Lung (tissue), 12 donors: Measurements from ENCODE around the gene B4GALT2. TPM values are rescaled to one million over a fixed set of nuclear protein-coding genes. Genes with fewer than 3 reads are reported as not detected.

Experiments used
- ATAC-seq: fragments of 200-7000 bp; cut with Tn5 transposase; one replicate; pipeline ENCODE4 v1.9.1; 2020; ENCODE audit warnings: moderate number of reproducible peaks; ENCODE audit not compliant: insufficient read depth, low FRiP score
- DNase-seq, 3 donors: peaks; one replicate each; pipeline ENCODE4 v3.0.0-alpha.2; 2013 to 2017
- H3K27ac ChIP-seq, 2 donors: one replicate each; pipeline ENCODE4 v1.5.1; 2013; ENCODE audit warnings: mild to moderate bottlenecking in 2 of 2, moderate library complexity in 2 of 2, control low read depth in 1 of 2, inconsistent platforms in 1 of 2, low read depth in 1 of 2, low read length in 1 of 2
- H3K27me3 ChIP-seq, 3 donors: one replicate each; pipeline ENCODE4 v1.5.1; 2013; ENCODE audit warnings: low read length in 2 of 3; ENCODE audit not compliant: control insufficient read depth in 3 of 3, insufficient read depth in 3 of 3
- H3K36me3 ChIP-seq, 4 donors: one replicate each; pipeline ENCODE4 v1.5.1; 2013; ENCODE audit warnings: low read length in 4 of 4, mild to moderate bottlenecking in 1 of 4, moderate library complexity in 1 of 4; ENCODE audit not compliant: control insufficient read depth in 4 of 4, insufficient read depth in 4 of 4
- H3K4me1 ChIP-seq, 5 donors: one replicate each; pipeline ENCODE4 v1.5.1; 2013; ENCODE audit warnings: low read length in 5 of 5, mild to moderate bottlenecking in 2 of 5, moderate library complexity in 1 of 5; ENCODE audit not compliant: control insufficient read depth in 5 of 5, insufficient read depth in 5 of 5
- H3K4me3 ChIP-seq: one replicate; pipeline ENCODE4 v1.5.1; 2013; ENCODE audit warnings: mild to moderate bottlenecking, control low read depth, moderate library complexity
- H3K9ac ChIP-seq, 2 donors: one replicate each; pipeline ENCODE4 v1.5.1; 2013; ENCODE audit warnings: low read length in 2 of 2, control low read depth in 1 of 2; ENCODE audit not compliant: insufficient read depth in 1 of 2
- H3K9me3 ChIP-seq, 4 donors: one replicate each; pipeline ENCODE4 v1.5.1; 2013; ENCODE audit warnings: low read length in 3 of 4, mild to moderate bottlenecking in 1 of 4, moderate library complexity in 1 of 4; ENCODE audit not compliant: control insufficient read depth in 4 of 4, insufficient read depth in 3 of 4
- CTCF ChIP-seq: IDR thresholded peaks from 2 replicates; pipeline ENCODE4 v1.5.1; 2012; ENCODE audit warnings: mild to moderate bottlenecking; ENCODE audit errors: control extremely low read depth, extremely low read depth
- WGBS, 2 donors: extraction: QIAGEN DNeasy Blood & Tissue Kit; methylation state at CpG; one replicate each; pipeline ENCODE4 v1.1.7; 2013; 5-methylcytosine and 5-hydroxymethylcytosine counted together
- polyA plus RNA-seq, 2 donors: library from polyadenylated mRNA; stranded (reverse); fragments of 200-250 nt; gene quantifications; one replicate each; pipeline ENCODE4 v1.2.1, GENCODE V29; 2013
- total RNA-seq, 2 donors: library from RNA; depleted of rRNA in 1 of 2; stranded (reverse); fragments of >200 nt in 1 of 2; gene quantifications; one replicate each; pipeline ENCODE4 v1.2.1, GENCODE V29; 2014 to 2021
- donor health status: control.
- donor health status: control.
- donor health status: Bipolar disorder and iron deficiency.
- donor health status: healthy.
- donor health status: DM: yes; HTN: yes; CAD: no.

Gene B4GALT2
- total and polyA plus RNA-seq, 4 donors: 13.6 to 40.9 (median 30.5) TPM

DNA sequence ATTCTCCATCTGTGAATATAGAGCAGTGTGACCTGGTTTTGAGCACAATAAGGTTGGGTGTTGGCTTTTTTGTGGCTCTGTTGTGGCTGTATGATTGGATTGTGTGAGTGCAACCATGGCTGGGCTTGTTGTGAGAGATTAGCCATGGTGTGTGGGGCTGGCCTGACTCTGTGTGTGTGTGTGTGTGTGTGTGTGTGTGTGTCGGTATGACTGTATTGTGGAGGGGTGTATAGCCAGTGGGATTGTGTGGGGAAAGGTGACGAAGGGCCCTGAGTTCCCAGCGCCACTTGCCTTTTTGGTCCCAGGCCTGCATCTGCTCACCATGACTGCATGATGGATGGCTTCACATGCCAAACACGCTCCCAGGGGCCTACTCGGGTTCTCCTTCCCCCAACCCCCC is 58.1 kb downstream of the B4GALT2 start:
- no peak for TF ChIP-seq CTCF
- no peaks in the 10 kb centered on the region for H3K36me3 ChIP-seq
- no peaks in the 10 kb centered on the region for H3K9me3 ChIP-seq
- 72 to 75% methylated on average over 5 of the region's 5 CpGs for WGBS, 2 donors
- no peaks in the 10 kb centered on the region for H3K27me3 ChIP-seq
- DNase-seq: no peak
- no peak overlapping the region for H3K4me3 ChIP-seq
- H3K27ac ChIP-seq: no peak overlapping the region
- peaks cover 0 to 33% (median 4%) of the 10 kb centered on the region in 5 donors for H3K4me1 ChIP-seq
- no peak for ATAC-seq
- no peak overlapping the region for H3K9ac ChIP-seq

- no peak for DNase-seq
- Histone ChIP-seq H3K4me3 (no peak overlapping the region), H3K9me3 (no peaks in the 10 kb centered on the region), H3K9ac (no peak overlapping the region), H3K4me1 (peaks cover 0 to 23% (median 4%) of the 10 kb centered on the region in 5 donors), H3K36me3 (no peaks in the 10 kb centered on the region), H3K27ac (no peak overlapping the region), H3K27me3 (no peaks in the 10 kb centered on the region)
- 85 to 89% methylated on average over 2 of the region's 2 CpGs for WGBS, 2 donors
- ATAC-seq: no peak
- TF ChIP-seq CTCF: no peak
Observed at GRCh38 chr1:44038876-44039657, 60.1 kb downstream of the B4GALT2 start.

- Histone ChIP-seq H3K4me3 (no peak overlapping the region), H3K27me3 (no peaks in the 10 kb centered on the region), H3K9me3 (no peaks in the 10 kb centered on the region), H3K36me3 (no peaks in the 10 kb centered on the region), H3K4me1 (peaks cover 0 to 19% (median 4%) of the 10 kb centered on the region in 5 donors), H3K9ac (no peak overlapping the region), H3K27ac (no peak overlapping the region)
- no peak for TF ChIP-seq CTCF
- WGBS, 2 donors: 54 to 81% methylated on average over 2 of the region's 2 CpGs
- DNase-seq (no peak), ATAC-seq (no peak)
Observed at GRCh38 chr1:44040418-44040817, 61.4 kb downstream of the B4GALT2 start.

Other genes starting within 250 kb of the B4GALT2 start
- gene ARTN, start 45.4 kb upstream of the B4GALT2 start, total RNA-seq: 1 to 10 TPM in 1 of 2 donors, under 1 TPM in 1; 0.23 to 2.7 TPM
- gene ARTN, start 45.4 kb upstream of the B4GALT2 start, polyA plus RNA-seq: 1 to 10 TPM in 1 of 2 donors, under 1 TPM in 1; 0.95 to 1.4 TPM
- gene IPO13, start 32.3 kb upstream of the B4GALT2 start, total RNA-seq: 10 to 100 TPM in 1 of 2 donors, 1 to 10 TPM in 1; 7.3 to 35.4 TPM
- gene IPO13, start 32.3 kb upstream of the B4GALT2 start, polyA plus RNA-seq: 10 to 100 TPM; 16.6 to 18.1 TPM
- gene DPH2, start 9.2 kb upstream of the B4GALT2 start, total RNA-seq: 10 to 100 TPM; 17.1 to 25.5 TPM
- gene DPH2, start 9.2 kb upstream of the B4GALT2 start, polyA plus RNA-seq: 10 to 100 TPM; 11.6 to 28.5 TPM
- 100 to 1,000 TPM in 1 of 2 donors, 10 to 100 TPM in 1; 71.2 to 192 TPM for gene ATP6V0B, start 4.2 kb upstream of the B4GALT2 start, total RNA-seq
- gene ATP6V0B, start 4.2 kb upstream of the B4GALT2 start, polyA plus RNA-seq: 100 to 1,000 TPM; 373 to 484 TPM
- gene CCDC24, start 12.4 kb downstream of the B4GALT2 start, total RNA-seq: 10 to 100 TPM in 1 of 2 donors, 1 to 10 TPM in 1; 9.9 to 20.1 TPM
- gene CCDC24, start 12.4 kb downstream of the B4GALT2 start, polyA plus RNA-seq: 10 to 100 TPM; 11.2 to 15.3 TPM
- gene SLC6A9, start 52.3 kb downstream of the B4GALT2 start, total RNA-seq: 10 to 100 TPM in 1 of 2 donors, 1 to 10 TPM in 1; 9.8 to 29.9 TPM
- 1 to 10 TPM; 8.7 to 8.9 TPM for gene SLC6A9, start 52.3 kb downstream of the B4GALT2 start, polyA plus RNA-seq
- gene KLF17, start 139.6 kb downstream of the B4GALT2 start, total RNA-seq: under 1 TPM in 1 of 2 donors, not detected in 1; 0.28 TPM
- gene KLF17, start 139.6 kb downstream of the B4GALT2 start, polyA plus RNA-seq: under 1 TPM; 0.14 to 0.21 TPM
- not detected for gene KLF18, start 162.4 kb downstream of the B4GALT2 start, total RNA-seq
- gene KLF18, start 162.4 kb downstream of the B4GALT2 start, polyA plus RNA-seq: not detected
- 10 to 100 TPM; 36.6 to 41.1 TPM for gene DMAP1, start 234.3 kb downstream of the B4GALT2 start, total RNA-seq
- 10 to 100 TPM; 26.5 to 33.6 TPM for gene DMAP1, start 234.3 kb downstream of the B4GALT2 start, polyA plus RNA-seq